DND-41 (cell line): ENCODE data around the gene ZNF366.

Source experiments
- ATAC-seq: fragments of 200-7000 bp; cut with Tn5 transposase; 3 replicates; pipeline ENCODE4 v1.9.1; 2021; ENCODE audit warnings: low read depth; ENCODE audit not compliant: insufficient read depth
- DNase-seq: peaks from one replicate; pipeline ENCODE4 v3.0.0-alpha.2; 2020
- H2AFZ ChIP-seq: 2 replicates; pipeline ENCODE4 v1.6.0; 2012; ENCODE audit warnings: low read depth, low read length
- H3K27ac ChIP-seq: 2 replicates; pipeline ENCODE4 v1.5.1; 2012; ENCODE audit warnings: low read length, inconsistent platforms
- H3K27me3 ChIP-seq: fragments of 200-600 bp; sonication (generic); 2 replicates; pipeline ENCODE4 v1.6.0; 2012; ENCODE audit warnings: low read length, mild to moderate bottlenecking, inconsistent platforms; ENCODE audit not compliant: insufficient read depth, poor library complexity
- H3K36me3 ChIP-seq: 2 replicates; pipeline ENCODE4 v1.5.1; 2012; ENCODE audit warnings: low read length, inconsistent platforms; ENCODE audit not compliant: insufficient read depth
- H3K4me1 ChIP-seq: 2 replicates; pipeline ENCODE4 v1.5.1; 2012; ENCODE audit warnings: mild to moderate bottlenecking, low read length; ENCODE audit not compliant: insufficient read depth
- H3K4me2 ChIP-seq: 2 replicates; pipeline ENCODE4 v1.6.0; 2012; ENCODE audit warnings: mild to moderate bottlenecking, moderate library complexity, low read length, inconsistent platforms; ENCODE audit not compliant: insufficient read depth
- H3K4me3 ChIP-seq, 2 experiments: fragments of 200-600 bp in 1 of 2; shearing (Covaris generic) in 1 of 2; 2 replicates each; pipeline ENCODE4 v1.5.1; 2012 to 2016; ENCODE audit warnings: inconsistent platforms in 2 of 2, low read length in 2 of 2, mild to moderate bottlenecking in 2 of 2, low read depth in 1 of 2, moderate library complexity in 1 of 2
- H3K79me2 ChIP-seq: 2 replicates; pipeline ENCODE4 v1.6.0; 2012; ENCODE audit warnings: low read length, inconsistent platforms; ENCODE audit not compliant: insufficient read depth
- H3K9ac ChIP-seq: 2 replicates; pipeline ENCODE4 v1.6.0; 2012; ENCODE audit warnings: low read depth, mild to moderate bottlenecking, inconsistent platforms, low read length, moderate library complexity
- H3K9me3 ChIP-seq: 2 replicates; pipeline ENCODE4 v1.5.1; 2012; ENCODE audit warnings: low read length, moderate library complexity, mild to moderate bottlenecking, inconsistent platforms; ENCODE audit not compliant: insufficient read depth, severe bottlenecking
- H4K20me1 ChIP-seq: 2 replicates; pipeline ENCODE4 v1.6.0; 2012; ENCODE audit warnings: low read length; ENCODE audit not compliant: insufficient read depth
- EZH2 ChIP-seq: IDR thresholded peaks from 3 replicates; pipeline ENCODE4 v1.6.1; 2012; ENCODE audit warnings: borderline replicate concordance, low read depth, mild to moderate bottlenecking, moderate library complexity, low read length, inconsistent platforms; ENCODE audit not compliant: severe bottlenecking
- TF ChIP-seq, protein P1 (sequence below): IDR thresholded peaks from 2 replicates; pipeline ENCODE4 v1.5.1; 2012; ENCODE audit warnings: borderline replicate concordance, low read length, moderate library complexity, mild to moderate bottlenecking; ENCODE audit not compliant: poor library complexity, severe bottlenecking; ENCODE audit errors: extremely low read depth

ZNF366 gene

DNA sequence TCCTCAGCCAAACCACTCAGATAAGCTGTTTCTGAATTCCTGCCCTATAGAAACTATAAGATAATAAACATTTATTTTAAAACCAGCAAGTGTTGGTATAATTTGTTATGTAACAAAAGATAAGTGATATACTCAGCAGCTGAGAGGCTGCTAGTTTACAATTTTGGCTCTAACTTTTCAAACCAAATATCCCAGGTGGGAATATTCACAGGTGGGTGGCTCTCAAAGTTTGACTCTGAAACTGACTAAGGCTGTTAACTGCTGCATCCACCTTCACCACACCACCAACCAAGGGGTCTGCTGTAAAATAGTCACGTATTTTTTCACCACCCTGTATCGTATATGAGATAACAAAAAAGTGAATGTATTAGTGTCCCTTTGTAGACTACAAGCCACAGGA, 9.7 kb upstream of the ZNF366 start:
- Histone ChIP-seq H3K4me3 (no peak overlapping the region), H3K9ac (no peak overlapping the region), H3K27me3 (no peaks in the 10 kb centered on the region), H3K9me3 (no peaks in the 10 kb centered on the region), H3K79me2 (no peaks in the 10 kb centered on the region), H3K36me3 (no peaks in the 10 kb centered on the region), H3K4me1 (no peaks in the 10 kb centered on the region), H2AFZ (no peak overlapping the region), H3K4me2 (no peak overlapping the region), H3K27ac (no peak overlapping the region), H4K20me1 (no peaks in the 10 kb centered on the region)
- ATAC-seq (no peak), DNase-seq (no peak)
- TF ChIP-seq, protein P1, sequence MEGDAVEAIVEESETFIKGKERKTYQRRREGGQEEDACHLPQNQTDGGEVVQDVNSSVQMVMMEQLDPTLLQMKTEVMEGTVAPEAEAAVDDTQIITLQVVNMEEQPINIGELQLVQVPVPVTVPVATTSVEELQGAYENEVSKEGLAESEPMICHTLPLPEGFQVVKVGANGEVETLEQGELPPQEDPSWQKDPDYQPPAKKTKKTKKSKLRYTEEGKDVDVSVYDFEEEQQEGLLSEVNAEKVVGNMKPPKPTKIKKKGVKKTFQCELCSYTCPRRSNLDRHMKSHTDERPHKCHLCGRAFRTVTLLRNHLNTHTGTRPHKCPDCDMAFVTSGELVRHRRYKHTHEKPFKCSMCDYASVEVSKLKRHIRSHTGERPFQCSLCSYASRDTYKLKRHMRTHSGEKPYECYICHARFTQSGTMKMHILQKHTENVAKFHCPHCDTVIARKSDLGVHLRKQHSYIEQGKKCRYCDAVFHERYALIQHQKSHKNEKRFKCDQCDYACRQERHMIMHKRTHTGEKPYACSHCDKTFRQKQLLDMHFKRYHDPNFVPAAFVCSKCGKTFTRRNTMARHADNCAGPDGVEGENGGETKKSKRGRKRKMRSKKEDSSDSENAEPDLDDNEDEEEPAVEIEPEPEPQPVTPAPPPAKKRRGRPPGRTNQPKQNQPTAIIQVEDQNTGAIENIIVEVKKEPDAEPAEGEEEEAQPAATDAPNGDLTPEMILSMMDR, result no peak
- no peak for TF ChIP-seq EZH2

DNA sequence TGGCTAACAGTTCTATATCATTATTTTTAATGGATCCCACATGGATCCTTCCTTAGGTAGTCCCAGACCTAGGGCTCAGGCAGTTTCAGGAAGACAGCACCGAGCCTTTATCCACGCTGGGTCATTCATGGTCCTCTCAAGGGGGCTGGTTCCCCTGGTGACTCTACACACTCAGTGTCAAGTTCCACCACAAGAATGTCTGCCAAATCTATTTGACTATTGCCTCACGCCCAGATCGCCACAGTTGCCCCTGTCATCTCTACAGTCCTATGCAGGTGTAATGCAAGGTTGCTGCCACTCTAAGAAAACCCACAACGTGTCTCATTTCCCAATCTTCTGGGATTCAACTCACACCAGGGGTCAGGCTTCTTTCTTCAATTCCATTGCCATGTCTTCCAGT, 8.0 kb upstream of the ZNF366 start:
- H3K27ac ChIP-seq, result no peak overlapping the region
- TF ChIP-seq EZH2, result no peak
- TF ChIP-seq, protein P1, result no peak
- no peaks in the 10 kb centered on the region for H3K79me2 ChIP-seq
- DNase-seq, result no peak
- no peaks in the 10 kb centered on the region for H3K27me3 ChIP-seq
- H3K4me1 ChIP-seq, result no peaks in the 10 kb centered on the region
- H3K9ac ChIP-seq, result no peak overlapping the region
- no peak overlapping the region for H3K4me2 ChIP-seq
- no peaks in the 10 kb centered on the region for H3K9me3 ChIP-seq
- H3K36me3 ChIP-seq, result no peaks in the 10 kb centered on the region
- no peak for ATAC-seq
- H4K20me1 ChIP-seq, result no peaks in the 10 kb centered on the region
- H3K4me3 ChIP-seq, result no peak overlapping the region
- no peak overlapping the region for H2AFZ ChIP-seq

DNA sequence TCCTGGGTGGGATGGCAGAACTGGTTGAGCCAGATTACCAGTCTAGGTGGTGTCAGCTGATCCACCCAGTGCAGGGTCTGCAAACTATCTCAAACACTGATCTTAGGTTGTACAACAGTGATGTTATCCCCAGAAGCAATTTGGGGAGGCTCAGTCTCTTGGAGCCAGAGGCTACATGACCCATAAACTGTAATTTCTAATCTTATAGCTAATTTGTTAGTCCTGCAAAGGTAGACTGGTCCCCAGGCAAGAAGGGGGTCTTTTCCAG, 5.3 kb upstream of the ZNF366 start:
- no peak for ATAC-seq
- H3K4me2 ChIP-seq, result no peak overlapping the region

More for the DNA sequence above, 5.3 kb upstream of the ZNF366 start:
- Histone ChIP-seq H3K36me3 (no peaks in the 10 kb centered on the region), H3K4me1 (no peaks in the 10 kb centered on the region), H3K27me3 (no peaks in the 10 kb centered on the region), H3K9me3 (no peaks in the 10 kb centered on the region), H3K4me3 (no peak overlapping the region), H3K79me2 (no peaks in the 10 kb centered on the region), H4K20me1 (no peaks in the 10 kb centered on the region), H3K9ac (no peak overlapping the region), H2AFZ (no peak overlapping the region), H3K27ac (no peak overlapping the region)
- no peak for TF ChIP-seq EZH2
- TF ChIP-seq, protein P1, result no peak
- DNase-seq, result no peak
